GM13976 (cell line): Measurements from ENCODE around the gene GOLT1A.

ENCODE experiments used
- DNase-seq: peaks from one replicate; pipeline ENCODE4 v3.0.0; 2012; ENCODE audit warnings: low spot score
- CTCF ChIP-seq: IDR thresholded peaks from 2 replicates; pipeline ENCODE4 v1.5.1; 2012; ENCODE audit warnings: borderline replicate concordance, mild to moderate bottlenecking; ENCODE audit not compliant: insufficient read depth; ENCODE audit errors: extremely low read depth, missing control alignments, control extremely low read depth
- in situ Hi-C: fragments of 300-500 bp; cut with MboI; formaldehyde crosslinking; loops from one replicate; pipeline ENCODE4 v1.12.0; 2022; ENCODE audit warnings: low sequenced_read_pairs, mixed read lengths, inconsistent platforms; ENCODE audit not compliant: unreplicated experiment

Gene GOLT1A

GRCh38 chr1:204224655-204225054 is 10.9 kb upstream of the GOLT1A start:
- no peak for DNase-seq
- TF ChIP-seq CTCF, result no peak
- in situ Hi-C loops, result no loop called here

GRCh38 chr1:204223129-204223860 is 9.5 kb upstream of the GOLT1A start:
- TF ChIP-seq CTCF, result no peak
- in situ Hi-C loops, result no loop called here
- no peak for DNase-seq

GRCh38 chr1:204222764-204223055 is 8.9 kb upstream of the GOLT1A start:
- no peak for TF ChIP-seq CTCF
- no peak for DNase-seq
- in situ Hi-C loops, result no loop called here

GRCh38 chr1:204222006-204222763 is 8.4 kb upstream of the GOLT1A start:
- in situ Hi-C loops, result no loop called here
- no peak for TF ChIP-seq CTCF

GRCh38 chr1:204221271-204221670 is 7.5 kb upstream of the GOLT1A start:
- in situ Hi-C loops, result no loop called here
- no peak for DNase-seq
- TF ChIP-seq CTCF, result no peak

More at GRCh38 chr1:204222006-204222763, 8.4 kb upstream of the GOLT1A start:
- no peak for DNase-seq

GRCh38 chr1:204219971-204220616 is 6.3 kb upstream of the GOLT1A start:
- no peak for DNase-seq
- in situ Hi-C loops, result no loop called here
- TF ChIP-seq CTCF, result no peak
